Left renal pelvis (tissue), 4 donors: ENCODE data around the gene CACNA1I. TPM values are rescaled to one million over a fixed set of nuclear protein-coding genes. Genes with fewer than 3 reads are reported as not detected.

Experiments used
- DNase-seq, 4 donors: peaks; one replicate each; pipeline ENCODE4 v3.0.0-alpha.2; 2013; ENCODE audit warnings: low read depth in 4 of 4, low spot score in 3 of 4
- polyA plus RNA-seq, 4 donors: library from polyadenylated mRNA; unstranded; fragments of 120-200 nt; gene quantifications; one replicate each; pipeline ENCODE4 v1.2.1, GENCODE V29; 2013; ENCODE audit not compliant: insufficient read length in 4 of 4

The CACNA1I gene
- polyA plus RNA-seq, 4 donors, result 0.03 to 0.15 (median 0.07) TPM

GRCh38 chr22:39567135-39567946 lies 3.2 kb upstream of the CACNA1I start:
- no peak for DNase-seq

- DNase-seq, result no peak
These were observed 2.1 kb upstream of the CACNA1I start for GRCh38 chr22:39568278-39568981.

DNA sequence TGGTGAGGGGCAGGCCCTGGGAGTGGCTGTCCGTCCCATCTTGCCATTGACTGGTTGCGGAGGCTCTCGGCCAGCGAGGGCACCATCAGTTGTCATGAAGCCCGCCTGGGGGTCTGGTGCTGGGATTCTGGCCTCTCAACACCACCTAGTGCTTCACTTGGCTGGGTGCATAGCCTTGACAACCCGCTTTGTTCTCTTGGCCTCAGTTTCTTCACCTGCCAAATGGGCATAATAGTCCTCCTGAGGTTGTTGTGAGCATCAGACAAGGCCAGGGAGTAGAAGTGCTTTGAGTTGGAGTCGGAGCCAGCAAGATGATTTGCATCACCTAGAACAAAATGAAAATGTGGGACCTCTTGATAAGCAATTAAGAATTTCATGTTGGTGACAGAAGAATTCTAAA lies 1.5 kb upstream of the CACNA1I start:
- no peak for DNase-seq

DNA sequence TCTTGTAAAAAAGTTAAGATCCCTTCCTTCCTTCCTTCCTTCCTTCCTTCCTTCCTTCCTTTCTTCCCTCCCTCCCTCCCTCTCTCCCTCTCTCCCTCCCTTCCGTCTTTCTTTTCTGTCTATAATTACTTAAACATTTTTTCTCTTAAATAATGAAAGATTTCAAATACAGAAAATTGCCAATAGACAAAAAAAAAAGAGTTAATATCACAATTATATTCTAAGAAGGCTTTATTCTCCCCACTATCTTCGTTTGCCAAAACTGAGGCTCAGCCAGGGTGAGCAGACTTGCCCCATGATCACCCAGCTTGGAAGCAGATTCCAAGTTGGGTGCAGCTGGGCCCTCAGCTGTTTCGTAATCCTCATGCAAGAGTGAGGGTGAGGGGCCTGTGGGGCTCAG lies 327 bp upstream of the CACNA1I start:
- no peak for DNase-seq

GRCh38 chr22:39571538-39571937 lies 985 bp downstream of the CACNA1I start:
- DNase-seq, result no peak

GRCh38 chr22:39574779-39575551 lies 4.4 kb downstream of the CACNA1I start:
- DNase-seq, result no peak

GRCh38 chr22:39575552-39575825 lies 4.9 kb downstream of the CACNA1I start:
- DNase-seq, result no peak

- DNase-seq, result no peak
These were observed 5.5 kb downstream of the CACNA1I start for GRCh38 chr22:39576027-39576426.

GRCh38 chr22:39577366-39577765 lies 6.8 kb downstream of the CACNA1I start:
- no peak for DNase-seq

DNA sequence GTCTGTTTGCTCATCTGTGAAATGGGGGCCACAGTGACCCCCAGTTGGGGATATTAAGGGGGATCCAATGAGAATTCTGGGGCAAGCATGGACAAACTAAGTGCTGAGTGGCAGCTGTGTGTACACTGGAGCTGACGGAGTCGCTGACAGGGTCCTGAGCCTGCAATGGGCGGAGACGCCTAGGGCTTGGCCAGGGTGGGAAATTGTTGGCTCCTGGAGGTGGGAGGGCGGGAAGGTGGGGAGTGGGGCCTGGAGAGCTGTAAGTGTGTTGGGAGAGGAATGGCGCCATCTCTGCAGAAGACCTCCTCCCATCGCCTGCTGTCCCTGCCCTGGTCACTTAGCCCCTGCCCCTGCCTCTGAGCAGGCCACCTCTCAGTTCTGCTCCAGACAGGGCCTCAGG lies 7.3 kb downstream of the CACNA1I start:
- no peak for DNase-seq

- no peak for DNase-seq
These were observed 9.5 kb downstream of the CACNA1I start for GRCh38 chr22:39580006-39580441.

- no peak for DNase-seq
These were observed 10.2 kb downstream of the CACNA1I start for GRCh38 chr22:39580795-39581194.

DNA sequence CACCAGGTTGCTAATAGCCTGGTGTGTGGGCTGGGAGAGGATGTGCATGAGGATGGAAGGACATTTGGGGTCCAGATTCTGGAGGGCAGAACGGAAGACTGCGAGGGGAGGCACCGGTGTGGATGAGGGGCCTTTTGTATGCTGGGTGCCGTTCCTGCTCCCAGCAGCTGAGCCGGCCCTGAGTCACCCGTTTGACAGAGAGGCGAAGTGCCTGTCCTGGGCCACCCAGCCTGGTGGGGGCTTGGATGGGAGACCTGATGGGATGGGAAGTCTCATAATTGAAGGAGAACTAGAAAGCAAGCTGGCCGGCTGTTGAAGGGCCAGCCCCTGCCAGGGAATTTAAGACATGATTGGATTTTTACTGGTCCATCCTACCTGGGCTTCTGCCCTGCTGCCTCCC lies 10.8 kb downstream of the CACNA1I start:
- DNase-seq, result no peak

GRCh38 chr22:39583066-39583667 lies 12.6 kb downstream of the CACNA1I start:
- DNase-seq, result no peak

GRCh38 chr22:39589875-39590274 lies 19.3 kb downstream of the CACNA1I start:
- DNase-seq, result no peak

- DNase-seq, result no peak
These were observed 21.8 kb downstream of the CACNA1I start for GRCh38 chr22:39592081-39593065.

- no peak for DNase-seq
These were observed 22.7 kb downstream of the CACNA1I start for GRCh38 chr22:39593066-39593930.

DNA sequence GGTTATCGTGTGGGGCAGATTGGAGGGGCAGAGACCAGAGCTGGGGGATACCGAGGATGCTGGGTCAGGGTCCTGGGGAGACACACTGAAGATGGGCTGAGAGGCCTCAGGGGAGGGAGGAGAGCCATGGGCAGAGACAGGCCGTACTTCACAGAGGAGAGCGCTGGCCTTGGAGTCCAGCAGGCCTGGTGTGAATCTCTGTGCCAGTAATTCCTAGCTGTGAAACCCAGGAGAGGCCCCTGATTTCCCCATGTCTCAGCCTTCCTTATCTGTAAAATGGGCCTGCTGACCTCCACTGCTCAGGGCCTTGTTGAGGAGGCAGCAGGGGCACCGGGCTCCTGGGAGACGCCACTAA lies 23.4 kb downstream of the CACNA1I start:
- DNase-seq, result no peak

GRCh38 chr22:39594411-39594810 lies 23.9 kb downstream of the CACNA1I start:
- no peak for DNase-seq
